Muscle of arm (tissue), 12 donors: ENCODE data around the gene ADARB2. TPM values are rescaled to one million over a fixed set of nuclear protein-coding genes. Genes with fewer than 3 reads are reported as not detected.

Experiments
- DNase-seq: peaks from one replicate; pipeline ENCODE4 v3.0.0-alpha.2; 2013
- polyA plus RNA-seq, 12 donors: library from polyadenylated mRNA; unstranded; fragments of 120-200 nt; gene quantifications; one replicate each; pipeline ENCODE4 v1.2.1, GENCODE V29; 2013; ENCODE audit not compliant: insufficient read length in 12 of 12

The ADARB2 gene
- polyA plus RNA-seq, 12 donors, result 0.07 to 0.48 (median 0.32) TPM; not detected in 2

GRCh38 chr10:1411956-1412355 lies 325.4 kb downstream of the ADARB2 start:
- no peak for DNase-seq

GRCh38 chr10:1411451-1411850 lies 325.9 kb downstream of the ADARB2 start:
- no peak for DNase-seq

GRCh38 chr10:1410469-1411395 lies 326.6 kb downstream of the ADARB2 start:
- DNase-seq, result no peak

GRCh38 chr10:1410032-1410431 lies 327.3 kb downstream of the ADARB2 start:
- no peak for DNase-seq

- DNase-seq, result no peak
Observed at GRCh38 chr10:1409392-1409791, 327.9 kb downstream of the ADARB2 start.

GRCh38 chr10:1408651-1409367 lies 328.5 kb downstream of the ADARB2 start:
- DNase-seq, result no peak

GRCh38 chr10:1406967-1407945 lies 330.1 kb downstream of the ADARB2 start:
- no peak for DNase-seq

GRCh38 chr10:1406132-1406966 lies 331.0 kb downstream of the ADARB2 start:
- DNase-seq, result no peak

GRCh38 chr10:1404323-1405260 lies 332.7 kb downstream of the ADARB2 start:
- DNase-seq, result no peak

- no peak for DNase-seq
Observed at GRCh38 chr10:1403508-1404322, 333.6 kb downstream of the ADARB2 start.

- DNase-seq, result no peak
Observed at GRCh38 chr10:1402816-1403507, 334.4 kb downstream of the ADARB2 start.

- no peak for DNase-seq
Observed at GRCh38 chr10:1402016-1402770, 335.1 kb downstream of the ADARB2 start.

- DNase-seq, result no peak
Observed at GRCh38 chr10:1401071-1401965, 336.0 kb downstream of the ADARB2 start.

- DNase-seq, result peak; percentile 11
Observed at GRCh38 chr10:1400101-1401070, 336.9 kb downstream of the ADARB2 start.
